Renal pelvis (tissue), 4 donors: ENCODE results near the gene ANKS3. TPM values are rescaled to one million over a fixed set of nuclear protein-coding genes. Genes with fewer than 3 reads are reported as not detected.

Source experiments
- DNase-seq: peaks from one replicate; pipeline ENCODE4 v3.0.0-alpha.2; 2013
- polyA plus RNA-seq, 3 donors: library from polyadenylated mRNA; unstranded; fragments of 120-200 nt; gene quantifications; one replicate each; pipeline ENCODE4 v1.2.1, GENCODE V29; 2013; ENCODE audit not compliant: insufficient read length in 3 of 3

ANKS3 gene
- polyA plus RNA-seq, 3 donors, result 24.1 to 37.1 (median 35.4) TPM

DNA sequence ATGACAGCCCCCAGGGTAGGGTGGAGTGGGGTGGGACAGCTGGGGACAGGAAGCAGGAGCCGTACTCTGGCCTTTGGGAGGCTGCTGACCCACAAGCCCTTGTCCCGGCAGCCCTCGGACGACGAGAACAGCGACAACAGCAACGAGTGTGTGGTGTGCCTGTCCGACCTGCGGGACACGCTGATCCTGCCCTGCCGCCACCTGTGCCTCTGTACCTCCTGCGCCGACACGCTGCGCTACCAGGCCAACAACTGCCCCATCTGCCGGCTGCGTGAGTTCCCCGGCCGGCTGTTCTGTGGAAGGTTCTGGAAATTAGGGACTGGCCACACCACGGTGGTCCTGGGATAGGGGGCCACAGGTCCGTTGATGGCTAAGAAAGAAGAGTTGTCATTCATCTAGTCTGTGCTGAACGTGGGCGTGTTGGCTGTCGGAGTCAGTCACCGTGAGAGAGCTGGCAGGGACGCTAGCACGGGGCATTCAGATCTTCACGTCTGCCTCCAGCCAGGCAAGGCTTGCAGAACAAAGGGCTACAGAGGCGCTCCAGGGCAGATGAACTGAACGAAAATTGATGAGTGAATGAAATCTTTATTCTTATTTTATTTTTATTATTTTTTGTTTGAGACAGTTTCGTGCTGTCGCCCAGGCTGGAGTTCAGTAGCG, 60.6 kb downstream of the ANKS3 start:
- no peak for DNase-seq

GRCh38 chr16:4668313-4668960, 65.6 kb downstream of the ANKS3 start:
- DNase-seq, result no peak

- DNase-seq, result no peak
Measured at GRCh38 chr16:4667203-4667963, 66.7 kb downstream of the ANKS3 start.

- no peak for DNase-seq
Measured at GRCh38 chr16:4666537-4667202, 67.4 kb downstream of the ANKS3 start.

- no peak for DNase-seq
Measured at GRCh38 chr16:4664538-4665418, 69.3 kb downstream of the ANKS3 start.

GRCh38 chr16:4663777-4664465, 70.2 kb downstream of the ANKS3 start:
- DNase-seq, result no peak

DNA sequence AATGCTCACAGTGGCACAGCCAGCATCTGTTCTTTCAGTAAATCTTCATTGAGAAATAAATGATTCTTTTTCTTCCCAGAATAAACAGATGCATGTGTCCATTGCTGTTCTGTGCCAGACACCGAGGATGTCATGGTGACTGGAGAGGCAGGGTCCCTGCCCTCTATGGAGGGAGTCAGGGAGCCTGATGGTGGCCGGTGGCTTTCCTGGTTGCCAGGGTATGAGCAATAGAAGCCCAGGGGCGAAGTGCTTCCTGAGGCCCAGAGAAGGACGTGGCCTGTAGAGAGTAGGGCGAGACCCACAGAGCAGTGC, 70.7 kb downstream of the ANKS3 start:
- DNase-seq, result no peak

DNA sequence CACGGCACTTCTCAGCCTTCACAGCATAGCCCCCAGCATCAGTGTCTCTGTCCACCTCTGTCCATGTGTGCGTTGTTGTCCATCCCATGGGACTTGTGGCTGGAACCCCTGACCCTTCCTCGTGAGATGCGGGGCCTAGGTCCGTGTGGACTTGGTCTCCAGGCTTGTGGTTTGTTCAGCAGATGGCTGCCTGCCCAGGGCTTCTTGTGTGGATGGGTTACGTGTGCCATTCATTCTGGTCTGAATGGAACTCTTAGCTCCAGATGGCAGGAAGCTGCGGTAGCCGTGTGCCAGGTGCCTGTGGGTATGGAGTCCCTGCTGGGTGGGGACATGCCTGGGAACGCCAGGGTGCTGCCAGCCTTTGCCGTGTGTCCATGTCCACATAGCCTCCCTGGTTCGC, 72.4 kb downstream of the ANKS3 start:
- no peak for DNase-seq

- DNase-seq, result peak; percentile 92
Measured at GRCh38 chr16:4660454-4661007, 73.5 kb downstream of the ANKS3 start.

DNA sequence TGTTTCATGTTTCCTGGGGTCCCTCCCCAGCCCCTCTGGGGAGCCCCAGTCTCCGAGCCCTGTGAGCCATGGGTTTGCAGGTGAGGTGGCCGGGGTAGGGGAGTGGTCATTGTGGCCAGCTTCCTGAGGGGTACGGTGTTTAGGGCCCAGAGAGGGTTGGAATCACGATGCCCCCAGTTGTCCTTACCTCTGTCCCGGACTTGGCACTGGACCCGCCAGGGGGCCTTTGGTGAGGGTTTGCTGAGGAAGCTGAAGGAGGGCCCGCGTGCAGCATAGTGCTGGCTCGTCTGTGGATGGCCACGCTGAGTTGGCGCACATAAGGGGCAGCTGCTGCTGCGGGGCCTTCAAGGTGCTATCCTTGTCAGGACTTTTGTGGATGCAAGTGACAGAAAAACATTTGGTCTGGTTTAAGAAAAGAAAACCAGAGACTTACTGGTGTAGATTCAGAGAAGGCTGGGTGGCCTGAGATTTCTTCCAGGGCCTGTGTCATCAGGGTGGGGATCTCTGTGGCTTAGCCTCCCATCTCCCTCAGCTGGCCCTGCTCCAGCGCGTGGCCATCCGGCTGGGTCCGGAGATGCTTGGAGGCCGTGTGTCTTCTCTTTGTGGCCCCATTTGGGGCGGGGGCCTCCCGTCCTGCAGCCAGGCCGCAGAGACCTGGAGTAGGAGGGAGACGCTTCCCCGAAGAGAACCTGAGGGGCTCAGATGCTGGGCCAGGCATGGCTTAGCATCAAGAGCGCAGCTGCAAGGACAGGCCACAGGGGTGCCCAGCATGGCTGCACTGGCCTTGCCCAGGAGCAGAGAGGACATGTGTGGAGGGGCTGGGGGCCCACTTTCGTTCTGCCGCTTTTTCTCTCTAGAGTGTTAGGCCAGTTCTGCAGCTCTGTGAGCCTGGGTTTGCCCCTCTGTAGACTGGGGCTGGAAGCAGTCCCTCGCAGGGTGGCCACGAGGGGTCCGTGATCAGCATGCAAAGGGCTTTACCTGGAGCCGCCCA, 74.4 kb downstream of the ANKS3 start:
- no peak for DNase-seq

DNA sequence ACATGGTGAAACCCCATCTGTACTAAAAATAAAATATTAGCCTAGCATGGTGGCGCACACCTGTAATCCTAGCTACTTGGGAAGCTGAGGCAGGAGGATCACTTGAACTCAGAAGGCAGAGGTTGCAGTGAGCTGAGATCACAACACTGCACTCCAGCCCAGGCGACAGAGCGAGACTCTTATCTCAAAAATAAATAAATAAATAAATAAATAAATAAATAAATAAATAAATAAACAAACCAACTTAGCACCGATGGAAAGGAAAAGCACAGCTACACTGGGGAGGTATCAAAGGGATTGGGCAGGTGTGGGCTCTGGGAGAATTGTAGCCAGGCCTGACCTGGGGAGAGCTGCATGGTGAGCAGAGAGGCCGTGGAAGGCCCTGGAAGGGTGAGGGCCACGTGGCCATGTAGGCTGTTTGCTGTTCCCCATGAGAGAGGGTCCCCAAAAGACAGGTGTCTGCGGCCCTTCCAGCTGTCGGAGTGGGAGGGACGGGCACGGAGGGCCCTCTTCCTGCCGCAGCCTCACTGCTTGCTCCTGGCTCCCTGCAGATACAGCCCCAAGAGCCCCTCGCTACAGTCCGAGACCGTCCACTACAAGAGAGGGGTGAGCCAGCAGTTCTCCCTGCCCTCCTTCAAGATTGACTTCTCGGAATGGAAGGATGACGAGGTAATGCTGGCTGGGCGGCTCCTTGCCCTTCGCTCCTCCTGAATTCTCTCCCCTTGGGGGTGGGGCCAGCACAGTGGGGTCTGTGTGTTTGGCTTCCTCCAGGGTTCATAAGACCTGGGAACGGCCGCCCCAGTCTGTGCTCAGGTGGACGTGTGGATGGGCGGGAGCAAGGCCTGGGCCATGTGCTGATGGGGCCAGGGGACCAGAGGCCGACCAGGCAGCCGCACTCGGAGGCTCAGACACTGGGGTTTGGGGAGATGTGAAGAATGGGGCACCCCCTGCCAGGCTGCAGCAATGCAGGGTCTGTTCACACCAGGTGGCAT, 77.1 kb downstream of the ANKS3 start:
- no peak for DNase-seq

DNA sequence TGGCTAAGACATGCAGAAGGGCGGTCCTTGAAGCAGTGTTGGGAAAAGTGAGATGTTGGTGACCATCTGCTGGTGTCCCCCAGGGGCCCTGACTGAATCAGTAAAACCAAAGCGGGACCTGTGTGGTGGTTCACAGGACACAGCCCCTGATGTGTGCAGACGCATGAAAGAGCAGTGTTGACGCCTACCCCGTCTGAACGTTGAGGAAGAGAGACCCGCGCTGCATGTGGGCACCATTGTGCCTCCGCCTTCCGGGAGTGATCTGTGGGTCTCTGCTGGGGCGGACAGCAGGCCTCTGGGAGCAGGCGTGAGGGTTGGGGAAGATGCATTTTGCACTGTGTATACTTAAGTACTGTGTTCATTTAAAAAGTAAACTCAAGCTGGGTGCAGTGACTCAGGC, 77.8 kb downstream of the ANKS3 start:
- DNase-seq, result no peak

DNA sequence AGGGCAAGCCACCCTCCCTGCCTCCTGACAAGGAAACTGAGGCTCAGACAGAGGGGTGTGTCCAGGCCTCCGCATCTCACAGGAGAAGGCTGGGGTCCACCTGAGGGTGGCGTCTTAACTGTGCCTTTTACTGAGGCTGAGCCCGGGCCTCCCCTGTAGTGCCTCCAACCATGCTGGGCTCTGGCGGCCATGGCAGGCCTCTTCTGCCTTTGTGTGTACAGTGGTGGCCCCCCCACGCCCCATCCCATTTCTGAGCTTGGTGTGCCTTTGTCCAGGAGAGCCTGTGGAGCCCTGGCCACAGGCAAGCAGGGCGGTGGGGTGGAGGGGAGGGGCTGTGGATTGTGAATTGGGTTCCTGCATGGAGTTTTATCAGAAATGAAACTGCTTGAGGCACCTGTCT, 78.3 kb downstream of the ANKS3 start:
- DNase-seq, result no peak

DNA sequence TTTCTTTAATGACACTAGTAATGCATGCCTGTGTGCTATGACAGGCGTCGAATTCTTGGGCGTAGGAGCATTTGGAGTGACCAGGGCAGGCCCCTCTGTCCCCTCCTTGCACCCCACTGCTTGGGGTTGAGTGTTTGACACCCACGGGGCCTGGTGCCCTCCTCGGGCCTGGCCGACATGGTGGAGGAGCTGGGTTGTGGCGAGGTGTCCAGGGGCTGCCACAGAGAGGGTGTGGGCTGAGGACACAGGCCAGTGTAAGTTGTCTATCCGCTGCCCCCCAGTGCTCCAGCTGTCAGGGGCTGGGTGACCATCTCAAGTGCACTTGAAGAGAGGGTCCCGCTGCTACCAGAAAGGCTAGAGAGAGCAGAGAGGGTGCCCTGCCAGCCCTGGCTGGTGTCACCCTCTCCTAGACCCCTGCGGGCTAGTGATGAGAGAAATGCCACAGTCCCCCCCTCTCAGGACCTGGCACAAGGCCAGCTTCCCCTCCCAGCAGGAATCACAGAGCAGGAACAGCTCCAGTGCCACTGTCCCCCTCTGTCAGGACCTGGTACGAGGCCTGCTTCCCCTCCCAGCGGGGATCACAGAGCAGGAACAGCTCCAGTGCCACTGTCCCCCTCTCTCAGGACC, 79.0 kb downstream of the ANKS3 start:
- DNase-seq, result no peak

GRCh38 chr16:4654011-4654963, 79.8 kb downstream of the ANKS3 start:
- DNase-seq, result no peak

DNA sequence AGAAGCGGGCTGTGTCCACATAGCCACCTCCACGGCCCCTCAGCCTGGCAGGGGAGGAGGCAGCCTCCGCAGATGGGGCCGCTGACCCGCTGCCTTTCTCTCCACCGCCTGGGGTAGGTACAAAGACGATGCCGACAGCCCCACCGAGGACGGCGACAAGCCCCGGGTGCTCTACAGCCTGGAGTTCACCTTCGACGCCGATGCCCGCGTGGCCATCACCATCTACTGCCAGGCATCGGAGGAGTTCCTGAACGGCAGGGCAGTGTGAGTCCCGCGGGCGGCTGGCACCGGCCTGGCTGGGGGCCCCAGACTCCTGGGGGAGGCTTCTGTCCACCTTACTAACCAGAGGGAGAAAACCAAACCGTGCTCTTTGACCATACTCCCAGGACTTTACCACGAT, 81.5 kb downstream of the ANKS3 start:
- DNase-seq, result no peak

DNA sequence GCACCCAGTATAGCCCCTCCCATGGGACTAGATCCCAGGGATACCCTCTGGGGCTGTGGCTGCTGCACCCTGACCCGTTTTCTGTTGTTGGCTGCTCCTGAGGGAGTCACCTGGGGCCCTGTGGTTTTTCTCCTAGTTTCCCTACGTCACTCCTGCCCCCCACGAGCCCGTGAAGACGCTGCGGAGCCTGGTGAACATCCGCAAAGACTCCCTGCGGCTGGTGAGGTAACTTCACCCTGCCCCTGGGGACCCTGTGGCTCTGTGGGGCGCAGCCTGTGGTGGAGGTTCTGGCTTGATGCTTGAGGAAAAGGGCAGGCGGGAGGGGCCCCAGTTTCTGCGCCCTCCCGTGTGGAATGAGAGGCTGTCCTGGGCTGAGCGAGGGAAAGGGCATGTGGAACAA, 82.2 kb downstream of the ANKS3 start:
- DNase-seq, result no peak
